ENCODE results near the gene METTL23.
"Not testable (repeated sequence)": the region's sequence is repeated elsewhere in the genome, so short reads cannot be mapped to it uniquely, and the experiment has no call there.

The METTL23 gene

DNA sequence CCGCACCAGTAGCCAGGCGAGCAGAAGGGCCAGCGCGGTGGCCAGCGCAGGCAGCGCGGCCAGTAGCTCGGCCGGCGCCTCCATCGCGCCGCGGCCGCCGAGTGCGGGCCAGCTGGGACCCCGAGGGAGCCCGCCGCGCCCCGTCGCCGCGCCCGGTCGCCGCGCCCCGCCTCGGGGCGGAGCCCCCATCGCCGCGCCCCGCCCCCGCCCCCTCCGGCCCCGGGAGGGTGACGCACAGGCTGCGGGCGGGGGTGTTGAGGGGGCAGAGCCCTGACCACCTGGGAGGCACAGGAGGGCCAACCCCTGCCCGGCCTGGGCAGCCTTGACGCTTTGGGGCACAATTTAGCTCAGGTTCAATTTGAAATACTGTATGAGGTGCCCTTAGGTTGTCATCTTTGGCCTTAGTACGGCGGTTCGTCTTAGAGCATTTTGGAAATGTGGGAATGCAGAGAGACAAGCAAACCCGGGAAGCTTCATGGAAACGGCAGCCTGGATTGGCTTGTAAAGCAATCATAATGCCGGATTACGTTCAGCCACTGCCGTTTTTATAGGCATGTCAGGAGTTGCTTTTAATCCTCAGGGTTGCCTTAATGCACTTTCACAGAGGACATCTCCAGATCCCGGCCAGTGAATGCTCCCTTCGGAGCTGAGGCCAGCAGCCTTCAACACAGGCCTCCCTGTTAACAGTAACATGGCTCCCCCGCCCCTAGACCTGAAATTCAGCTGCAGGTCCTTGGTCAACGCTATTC is 15.6 kb upstream of the METTL23 start, which contains the start of gene MXRA7:
Gene MXRA7, minus strand, starts transcription at position 103 of the 749 bp plus-strand sequence. Its CDS starts 19 bp downstream, at position 84.
- intact Hi-C loops (cut with DNase I), result loop anchor here (10.0 kb wide), 1 partner anchor 156 kb away; no protein-coding TSS in a partner anchor
- peak in 9 of 10 donors; percentile 50 to 95 (median 70) for DNase-seq

DNA sequence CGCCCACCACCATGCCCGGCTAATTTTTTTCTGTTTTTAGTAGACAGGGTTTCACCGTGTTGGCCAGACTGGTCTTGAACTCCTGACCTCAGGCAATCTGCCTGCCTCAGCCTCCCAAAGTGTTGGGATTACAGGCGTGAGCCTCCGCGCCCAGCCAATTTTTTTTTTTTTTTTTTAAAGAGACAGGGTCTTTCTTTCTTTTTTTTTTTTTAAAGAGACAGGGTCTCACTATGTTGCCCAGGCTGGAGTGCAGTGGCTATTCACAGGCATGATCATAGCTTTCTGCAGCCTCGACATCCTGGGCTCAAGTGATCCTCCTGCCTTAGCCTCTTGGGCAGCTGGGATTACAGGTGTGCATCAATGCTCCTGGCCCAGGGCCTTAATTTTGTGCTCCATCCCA is 14.3 kb upstream of the METTL23 start:
- peak in 2 of 10 donors; percentile 8 to 32 for DNase-seq
- intact Hi-C loops (cut with DNase I), result loop anchor here (10.0 kb wide), 1 partner anchor 158 kb away; no protein-coding TSS in a partner anchor

DNA sequence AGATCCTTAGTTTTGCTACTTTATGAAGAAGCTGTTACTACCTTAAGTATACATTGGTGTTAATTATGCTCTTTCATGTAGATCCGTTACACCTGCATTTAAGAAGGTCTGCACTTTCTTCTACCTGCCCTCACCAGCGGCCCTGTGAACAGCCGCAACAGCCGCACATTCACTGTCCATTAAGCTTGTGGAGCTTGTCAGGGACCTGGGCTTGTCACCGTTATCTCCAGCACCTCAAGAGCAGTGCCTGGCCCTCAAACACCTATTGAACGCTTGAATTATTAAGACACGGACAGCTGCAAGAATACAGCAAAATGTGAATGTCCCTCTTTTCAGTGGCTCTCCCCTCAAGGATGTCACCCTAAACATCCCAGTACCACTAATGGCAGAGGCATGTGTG is 12.9 kb upstream of the METTL23 start:
- intact Hi-C loops (cut with DNase I), result loop anchor here (10.0 kb wide), 1 partner anchor 159 kb away; no protein-coding TSS in a partner anchor
- DNase-seq, result peak in 3 of 10 donors; percentile 9 to 52 (median 9)

DNA sequence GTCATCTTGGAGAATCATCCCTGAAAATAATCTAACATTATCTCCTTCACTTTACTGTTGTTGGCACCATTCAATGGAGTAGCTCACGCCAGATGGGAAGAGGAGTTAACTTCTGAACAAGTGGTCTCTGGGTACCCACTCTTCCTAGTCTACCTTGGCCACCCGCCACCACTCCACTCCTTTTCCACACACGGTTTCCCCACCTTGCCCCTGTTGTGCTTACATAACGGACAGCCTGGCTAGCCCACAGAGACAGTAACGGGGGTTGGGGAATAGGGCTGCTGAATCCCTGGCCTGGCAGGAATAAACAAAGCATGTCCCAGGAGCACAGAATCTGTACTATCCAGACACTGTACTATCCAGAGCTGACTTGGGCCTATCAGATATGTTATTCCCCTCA is 12.3 kb upstream of the METTL23 start:
- intact Hi-C loops (cut with DNase I), result loop anchor here (10.0 kb wide), 1 partner anchor 160 kb away; no protein-coding TSS in a partner anchor
- DNase-seq, result peak in 3 of 10 donors; percentile 32 to 54 (median 32)

DNA sequence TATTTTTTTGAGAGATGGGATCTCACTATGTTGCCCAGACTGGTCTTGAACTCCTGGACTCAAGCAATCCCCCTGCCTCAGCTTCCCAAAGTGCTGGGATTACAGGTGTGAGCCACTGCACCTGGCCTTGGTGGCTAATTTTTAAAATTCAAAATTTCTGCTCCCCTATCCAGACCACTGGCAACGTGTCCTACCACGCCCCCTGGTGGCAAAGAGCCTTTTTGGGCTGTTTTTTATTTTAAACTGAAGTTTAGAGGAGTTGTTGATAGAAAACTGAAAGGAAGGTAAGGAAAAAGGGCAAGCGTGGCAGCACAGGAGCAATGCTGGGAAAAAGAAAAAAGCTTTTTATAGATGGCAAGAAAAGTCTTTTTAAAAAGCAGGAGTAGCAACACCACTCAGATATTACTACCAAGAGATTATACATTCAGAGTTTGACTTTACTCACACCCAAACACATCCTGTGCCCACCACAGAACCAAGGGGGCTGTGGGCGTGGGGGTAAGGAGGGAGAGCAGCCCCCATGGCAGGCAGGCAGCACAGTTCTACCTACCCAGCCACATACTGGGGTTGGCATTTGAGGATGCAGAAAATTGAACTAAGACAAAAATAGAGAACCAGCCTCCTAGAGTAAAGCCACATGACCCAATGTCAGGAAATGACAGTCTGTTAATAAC is 11.7 kb upstream of the METTL23 start:
- intact Hi-C loops (cut with DNase I), result loop anchor here (10.0 kb wide), 1 partner anchor 160 kb away; no protein-coding TSS in a partner anchor
- peak in 9 of 10 donors; percentile 53 to 89 (median 76) for DNase-seq

DNA sequence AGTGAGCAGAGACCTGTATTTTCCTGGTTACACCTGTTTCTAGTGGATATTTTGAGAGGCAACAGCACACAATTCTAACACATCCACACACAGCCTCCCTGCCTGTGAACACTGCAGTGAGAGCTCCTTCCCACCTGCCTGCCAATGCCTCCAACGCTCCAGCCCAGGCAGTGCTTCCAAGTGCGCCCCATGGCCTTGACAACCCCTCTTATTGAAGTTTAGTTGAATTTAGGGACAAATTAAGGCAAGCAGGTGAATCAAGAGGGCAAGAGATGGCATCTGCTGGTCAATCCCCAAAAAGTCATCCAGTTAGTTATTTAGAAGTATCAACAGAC is 11.2 kb upstream of the METTL23 start:
- intact Hi-C loops (cut with DNase I), result loop anchor here (10.0 kb wide), 1 partner anchor 161 kb away; no protein-coding TSS in a partner anchor
- peak in 3 of 10 donors; percentile 29 to 43 (median 33) for DNase-seq

DNA sequence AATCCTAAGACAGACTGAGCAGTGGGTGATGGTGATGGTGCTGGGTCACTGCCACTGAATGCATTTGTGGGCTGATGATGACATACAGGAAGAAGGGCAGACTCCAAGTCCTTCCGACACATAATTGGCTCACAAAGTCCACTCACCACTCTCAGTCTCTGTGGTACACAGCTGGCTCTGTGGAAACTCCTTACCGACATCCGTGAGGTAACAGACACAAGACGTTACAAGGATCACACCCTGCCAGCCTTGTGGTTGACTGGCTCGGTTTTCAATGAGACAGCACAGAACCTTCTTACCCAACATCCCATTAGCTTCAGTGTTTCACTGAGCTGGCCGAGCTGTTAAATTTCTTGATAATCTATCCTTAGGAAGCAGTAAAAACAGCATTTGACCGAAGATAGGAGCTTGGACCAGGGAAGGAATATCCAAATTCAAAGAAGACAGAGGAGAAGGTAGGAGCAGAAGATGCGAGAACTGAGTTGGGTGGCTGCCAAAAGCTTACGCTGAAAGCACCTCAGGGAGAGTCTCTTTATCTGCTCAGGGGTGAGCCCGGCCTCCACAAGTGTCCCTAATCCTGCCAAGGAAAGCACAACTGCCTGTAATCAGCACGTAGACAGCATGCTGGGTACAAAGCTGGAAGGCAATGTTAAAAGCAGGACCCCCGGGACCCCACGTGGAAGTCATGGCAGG is 10.3 kb upstream of the METTL23 start:
- intact Hi-C loops (cut with DNase I), result loop anchor here (10.0 kb wide), 1 partner anchor 161 kb away; no protein-coding TSS in a partner anchor
- peak in 3 of 10 donors; percentile 42 to 60 (median 54) for DNase-seq

DNA sequence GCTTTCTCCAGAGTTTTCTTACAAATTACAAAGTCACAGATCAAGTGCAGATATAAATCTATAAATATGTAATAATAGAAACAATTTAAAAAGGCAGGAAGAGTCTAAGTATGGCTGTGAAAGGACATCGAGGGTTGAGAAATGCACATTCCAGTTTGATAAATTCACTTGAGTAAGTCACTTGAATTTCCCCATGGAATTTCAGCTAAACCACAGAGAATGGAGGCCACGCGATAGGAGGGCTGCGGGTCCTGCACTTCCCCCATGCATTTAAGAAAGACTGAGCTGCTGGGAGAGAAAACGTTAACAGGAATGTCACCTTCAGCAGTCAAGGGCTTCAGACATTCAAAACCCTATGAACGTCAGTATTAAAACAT is 9.8 kb upstream of the METTL23 start:
- DNase-seq, result no peak
- intact Hi-C loops (cut with DNase I), result loop anchor here (10.0 kb wide), 1 partner anchor 162 kb away; no protein-coding TSS in a partner anchor

DNA sequence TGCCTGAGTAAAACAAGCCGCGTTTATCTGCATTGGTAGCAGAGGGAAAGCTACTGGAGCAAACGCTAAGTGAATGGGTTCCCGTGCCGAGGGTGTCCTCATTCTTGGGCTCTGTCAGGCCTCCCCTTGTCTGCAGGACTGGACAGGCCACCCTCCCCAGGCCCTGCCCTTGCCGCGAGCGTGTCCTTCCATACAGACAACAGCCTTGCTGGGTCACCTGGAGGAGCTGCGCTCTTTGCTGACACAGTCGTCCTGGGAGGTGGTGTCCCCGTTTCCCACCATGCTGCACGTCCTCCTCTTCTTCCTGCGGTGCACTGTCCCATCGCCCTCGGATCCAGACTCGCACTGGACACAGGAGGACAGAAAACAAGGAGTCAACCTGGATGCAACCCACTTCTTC is 8.1 kb upstream of the METTL23 start:
- intact Hi-C loops (cut with DNase I), result loop anchor here (10.0 kb wide), 1 partner anchor 164 kb away; no protein-coding TSS in a partner anchor
- DNase-seq, result peak in 1 of 10 donors; percentile 52

DNA sequence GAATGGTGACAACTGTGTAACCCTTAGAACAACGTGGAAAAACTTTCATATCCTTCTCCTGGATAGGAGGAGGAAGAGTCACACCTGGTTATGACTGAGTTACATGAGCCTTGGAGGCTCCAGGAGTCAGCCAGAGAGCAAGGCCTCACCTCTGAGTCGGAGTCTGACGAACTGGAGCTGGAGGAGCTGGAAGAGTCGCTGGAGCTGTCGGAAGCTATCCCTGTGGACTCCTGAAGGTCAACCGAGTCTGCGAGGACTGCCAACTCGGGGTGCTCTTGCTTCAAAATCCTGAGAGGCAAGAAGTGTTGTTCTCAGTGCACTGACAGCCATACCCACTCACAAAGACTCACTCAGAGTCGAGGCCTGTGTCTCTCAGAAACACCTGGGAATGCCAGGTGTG is 6.4 kb upstream of the METTL23 start:
- DNase-seq, result no peak
- intact Hi-C loops (cut with DNase I), result no loop called here

DNA sequence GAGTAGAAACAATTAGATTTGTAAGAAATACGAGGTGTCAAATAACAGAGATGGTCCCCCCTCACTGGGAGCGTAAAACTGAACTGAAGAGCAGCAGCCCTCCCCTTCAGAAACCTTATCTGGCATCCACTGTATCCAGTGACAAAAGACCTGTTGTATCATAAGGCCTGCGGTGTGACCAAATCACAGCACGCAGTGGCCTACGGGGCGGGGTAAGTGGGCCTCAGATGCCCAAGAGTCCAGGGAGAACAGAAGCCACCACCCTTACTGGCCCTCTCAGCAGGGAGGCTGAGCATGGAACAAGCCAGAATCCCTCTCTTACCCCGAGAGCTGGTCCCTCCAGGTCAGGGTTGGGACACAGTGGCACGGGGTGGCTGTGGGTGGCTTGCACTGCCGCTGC is 5.7 kb upstream of the METTL23 start:
- DNase-seq, result no peak
- intact Hi-C loops (cut with DNase I), result no loop called here

DNA sequence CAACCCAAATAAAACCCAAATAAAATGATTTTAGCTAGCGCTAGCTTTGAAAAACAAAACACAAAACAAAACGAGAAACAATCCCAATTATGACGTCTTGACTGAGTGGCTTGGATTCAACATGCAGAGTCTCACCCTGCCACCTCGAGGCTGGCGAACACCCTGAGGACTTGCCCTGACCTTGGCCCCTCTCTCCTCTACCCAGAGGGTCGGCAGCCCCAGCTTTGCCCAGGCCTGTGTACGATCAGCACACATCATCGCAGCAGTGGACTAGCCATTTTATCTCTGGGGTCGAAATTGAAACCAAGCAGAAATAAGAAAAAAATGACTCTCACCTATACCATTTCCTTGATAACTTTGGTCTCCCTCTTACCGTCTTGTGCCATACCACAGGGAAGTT is 5.2 kb upstream of the METTL23 start:
- no peak for DNase-seq
- intact Hi-C loops (cut with DNase I), result no loop called here

DNA sequence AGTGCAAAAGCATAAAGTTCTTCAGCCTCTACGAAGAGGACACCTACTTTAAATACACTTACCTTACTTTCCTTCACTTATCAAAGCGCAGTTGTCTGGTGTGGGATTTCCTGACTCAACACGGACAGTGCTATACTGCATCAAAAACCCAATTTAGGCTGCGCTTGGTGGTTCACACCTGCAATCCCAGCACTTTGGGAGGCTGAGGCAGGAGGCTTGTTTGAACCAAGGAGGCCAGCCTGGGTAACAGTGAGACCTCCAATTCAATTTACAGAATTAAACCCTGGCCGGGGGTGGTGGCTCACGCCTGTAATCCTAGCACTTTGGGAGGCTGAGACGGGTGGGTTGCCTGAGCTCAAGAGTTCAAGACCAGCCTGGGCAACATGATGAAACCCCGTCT is 4.4 kb upstream of the METTL23 start:
- intact Hi-C loops (cut with DNase I), result no loop called here

DNA sequence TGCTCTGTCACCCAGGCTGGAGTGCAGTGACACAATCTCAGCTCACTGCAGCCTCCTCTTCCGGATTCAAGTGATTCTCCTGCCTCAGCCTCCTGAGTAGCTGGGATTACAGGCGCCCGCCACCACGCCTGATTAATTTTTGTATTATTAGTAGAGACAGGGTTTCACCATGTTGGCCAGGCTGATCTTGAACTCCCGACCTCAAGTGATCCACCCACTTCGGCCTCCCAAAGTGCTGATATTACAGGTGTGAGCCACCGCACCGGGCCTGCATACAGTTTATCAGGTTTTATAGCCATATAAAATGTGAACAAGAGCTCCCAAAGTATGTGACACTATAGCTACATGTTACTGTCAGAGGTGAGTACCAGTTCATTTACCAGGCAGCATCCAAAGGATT is 3.7 kb upstream of the METTL23 start:
- intact Hi-C loops (cut with DNase I), result not testable (repeated sequence)

More for the DNA sequence above, 4.4 kb upstream of the METTL23 start:
- DNase-seq, result no peak

DNA sequence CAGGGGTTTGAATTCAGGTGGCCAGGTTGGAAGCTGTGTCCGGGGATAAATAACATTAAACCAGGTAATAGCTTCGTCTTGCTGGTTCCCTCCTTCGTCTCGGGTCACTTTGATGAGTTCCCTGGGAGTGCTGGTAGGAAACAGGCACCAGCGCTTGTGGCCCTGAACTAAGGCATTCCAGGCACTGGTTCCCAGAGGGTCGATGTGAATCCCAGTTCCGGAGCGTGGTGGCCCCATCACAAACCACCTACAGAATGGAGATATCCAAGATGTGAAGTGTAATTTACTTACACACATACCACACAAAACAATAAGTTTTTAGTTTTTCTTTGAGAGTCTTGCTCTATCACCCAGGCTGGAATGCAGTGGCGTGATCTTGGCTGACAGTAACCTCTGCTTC is 2.8 kb upstream of the METTL23 start:
- no peak for DNase-seq
- intact Hi-C loops (cut with DNase I), result no loop called here

More for the DNA sequence above, 3.7 kb upstream of the METTL23 start:
- not testable (repeated sequence) for DNase-seq

DNA sequence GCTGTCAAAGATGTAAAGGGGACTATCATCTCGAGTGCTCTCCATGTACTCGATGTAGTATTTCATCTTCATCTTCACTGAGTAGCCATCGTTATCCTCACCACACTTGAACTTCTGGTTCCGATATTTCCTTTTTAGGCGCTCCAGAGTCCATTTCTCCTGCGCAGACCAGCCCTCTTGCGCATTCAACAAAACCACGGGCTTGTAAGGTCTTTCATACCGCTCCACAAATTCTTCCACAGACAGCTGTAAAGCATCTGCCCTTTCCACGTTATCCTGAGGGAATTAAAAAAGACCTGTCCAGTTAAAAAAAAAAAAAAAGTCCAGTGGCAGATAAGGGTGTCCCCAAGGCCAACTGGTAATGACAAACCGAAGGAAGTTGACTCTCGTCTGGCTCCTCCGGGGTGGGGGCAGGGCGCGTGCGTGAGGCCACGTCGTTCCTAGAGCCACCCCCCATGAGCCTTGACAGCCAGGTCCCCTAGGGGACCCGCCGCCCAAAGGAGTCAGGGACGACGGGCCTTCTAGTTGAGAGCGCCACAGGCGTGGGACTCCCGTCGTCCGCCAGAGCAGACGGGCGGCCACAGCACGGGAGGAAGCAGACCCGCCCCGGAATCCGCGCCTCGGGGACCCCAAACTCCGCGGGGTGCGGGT is 934 bp upstream of the METTL23 start:
- peak in 9 of 10 donors; percentile 29 to 94 (median 53) for DNase-seq
- intact Hi-C loops (cut with DNase I), result loop anchor here (1.0 to 5.0 kb wide), 2 partner anchors 12 to 53 kb away; partner anchors contain the start of gene SRSF2

DNA sequence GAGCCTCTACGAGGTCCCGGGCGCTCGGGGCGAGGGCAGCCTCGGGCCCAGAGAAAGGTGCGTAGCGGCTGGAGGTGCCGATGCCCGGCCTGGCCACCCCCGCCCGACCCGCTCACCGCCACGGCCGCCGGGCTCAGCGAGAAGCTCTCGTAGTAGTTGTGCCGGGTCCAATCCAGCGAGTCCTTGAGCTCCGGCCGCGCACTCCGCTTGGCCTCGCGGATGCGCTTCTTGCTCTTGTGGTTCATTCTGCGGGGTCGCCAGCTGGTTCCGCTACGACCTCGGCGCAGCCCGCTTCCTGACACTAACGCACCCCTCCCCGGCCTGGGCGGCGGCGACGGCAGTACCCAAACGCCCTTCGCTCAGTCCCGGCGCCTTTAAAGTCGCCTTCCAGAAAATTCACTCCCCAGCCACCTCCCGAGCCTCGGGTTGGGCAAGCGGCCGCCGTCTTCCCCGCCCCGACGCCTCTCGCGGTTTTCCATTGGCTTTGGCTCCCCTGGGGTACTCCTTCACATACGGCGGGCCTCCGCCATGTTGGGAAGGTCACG is 336 bp upstream of the METTL23 start, which contains the start of gene JMJD6:
Gene JMJD6, minus strand, starts transcription at position 376 of the 545 bp plus-strand sequence. Its CDS starts 131 bp downstream, at position 245.
- peak; percentile 93 to 99 (median 97) for DNase-seq
- intact Hi-C loops (cut with DNase I), result loop anchor here (1.0 to 5.0 kb wide), 2 partner anchors 11 to 54 kb away; partner anchors contain the start of gene SRSF2

DNA sequence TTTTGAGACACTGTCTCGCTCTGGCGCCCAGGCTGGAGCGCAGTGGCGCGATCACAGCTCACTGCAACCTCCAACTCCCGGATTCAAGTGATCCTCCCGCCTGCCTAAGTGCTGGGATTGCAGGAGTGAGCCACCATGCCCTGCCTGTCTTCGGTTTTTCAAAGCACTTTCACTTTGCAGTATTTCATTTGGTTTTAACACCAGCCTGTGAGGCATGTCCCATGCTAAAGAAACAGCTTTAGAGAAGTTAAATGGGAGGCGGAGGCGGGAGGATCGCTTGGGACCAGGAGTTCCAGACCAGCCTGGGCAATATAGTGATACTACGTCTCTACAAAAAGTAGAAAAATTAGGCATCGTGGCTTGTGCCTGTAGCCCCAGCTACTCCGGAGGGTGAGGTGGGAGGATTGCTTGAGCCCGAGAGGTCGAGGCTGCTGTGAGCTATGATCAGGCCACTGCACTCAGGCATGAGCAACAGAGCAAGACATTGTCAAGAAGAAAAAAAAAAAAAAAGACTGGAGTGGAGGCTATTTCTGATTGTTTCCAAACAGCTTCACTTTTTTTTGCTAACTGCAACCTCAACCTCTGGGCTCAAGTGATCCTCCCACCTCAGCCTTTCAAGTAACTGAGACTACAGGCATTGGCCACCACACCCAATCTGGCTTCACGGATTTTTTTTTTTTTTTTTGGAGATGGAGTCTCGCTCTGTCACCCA is 1.3 kb downstream of the METTL23 start:
- peak in 1 of 10 donors; percentile 82 for DNase-seq
- intact Hi-C loops (cut with DNase I), result loop anchor here (5.0 kb wide), 1 partner anchor 56 kb away; no protein-coding TSS in a partner anchor

Data from posterior cingulate gyrus (tissue), 11 donors.